Cortex of kidney (tissue), 1 donor: ENCODE results near the gene PLA2R1.
"Not testable (repeated sequence)": the region's sequence is repeated elsewhere in the genome, so short reads cannot be mapped to it uniquely, and the experiment has no call there.

Source experiments
- DNase-seq: peaks from one replicate; lab custom pipeline; 2025; lab: John Stamatoyannopoulos, UW

Gene PLA2R1

GRCh38 chr2:160063879-160064612 is 1.6 kb upstream of the PLA2R1 start:
- no peak for DNase-seq

GRCh38 chr2:160063271-160063670 is 856 bp upstream of the PLA2R1 start:
- no peak for DNase-seq

- DNase-seq, result no peak
Observed at GRCh38 chr2:160061944-160062291, 497 bp downstream of the PLA2R1 start.

GRCh38 chr2:160061533-160061932 is 882 bp downstream of the PLA2R1 start:
- no peak for DNase-seq

GRCh38 chr2:160060297-160060696 is 2.1 kb downstream of the PLA2R1 start:
- no peak for DNase-seq

GRCh38 chr2:160057356-160057755 is 5.1 kb downstream of the PLA2R1 start:
- DNase-seq, result no peak

GRCh38 chr2:160055726-160056108 is 6.7 kb downstream of the PLA2R1 start:
- no peak for DNase-seq

- DNase-seq, result no peak
Observed at GRCh38 chr2:160054984-160055725, 7.3 kb downstream of the PLA2R1 start.

- no peak for DNase-seq
Observed at GRCh38 chr2:160053946-160054345, 8.5 kb downstream of the PLA2R1 start.

- DNase-seq, result no peak
Observed at GRCh38 chr2:160052531-160052930, 9.9 kb downstream of the PLA2R1 start.

GRCh38 chr2:160051371-160051800 is 11.0 kb downstream of the PLA2R1 start:
- DNase-seq, result no peak

GRCh38 chr2:160050147-160050546 is 12.3 kb downstream of the PLA2R1 start:
- DNase-seq, result no peak

GRCh38 chr2:160045703-160046210 is 16.7 kb downstream of the PLA2R1 start:
- DNase-seq, result no peak

GRCh38 chr2:160044728-160045127 is 17.7 kb downstream of the PLA2R1 start:
- DNase-seq, result no peak

- DNase-seq, result no peak
Observed at GRCh38 chr2:160043265-160043664, 19.1 kb downstream of the PLA2R1 start.

GRCh38 chr2:160042054-160042453 is 20.4 kb downstream of the PLA2R1 start:
- no peak for DNase-seq

GRCh38 chr2:160041091-160041490 is 21.3 kb downstream of the PLA2R1 start:
- DNase-seq, result no peak

GRCh38 chr2:160039166-160039903 is 23.1 kb downstream of the PLA2R1 start:
- no peak for DNase-seq

GRCh38 chr2:160038662-160039061 is 23.8 kb downstream of the PLA2R1 start:
- DNase-seq, result not testable (repeated sequence)

GRCh38 chr2:160036736-160037135 is 25.7 kb downstream of the PLA2R1 start:
- no peak for DNase-seq

- DNase-seq, result no peak
Observed at GRCh38 chr2:160035125-160035524, 27.3 kb downstream of the PLA2R1 start.

- DNase-seq, result no peak
Observed at GRCh38 chr2:160034396-160034795, 28.0 kb downstream of the PLA2R1 start.
